ENCODE measurements around the gene P2RX6.

P2RX6 gene

DNA sequence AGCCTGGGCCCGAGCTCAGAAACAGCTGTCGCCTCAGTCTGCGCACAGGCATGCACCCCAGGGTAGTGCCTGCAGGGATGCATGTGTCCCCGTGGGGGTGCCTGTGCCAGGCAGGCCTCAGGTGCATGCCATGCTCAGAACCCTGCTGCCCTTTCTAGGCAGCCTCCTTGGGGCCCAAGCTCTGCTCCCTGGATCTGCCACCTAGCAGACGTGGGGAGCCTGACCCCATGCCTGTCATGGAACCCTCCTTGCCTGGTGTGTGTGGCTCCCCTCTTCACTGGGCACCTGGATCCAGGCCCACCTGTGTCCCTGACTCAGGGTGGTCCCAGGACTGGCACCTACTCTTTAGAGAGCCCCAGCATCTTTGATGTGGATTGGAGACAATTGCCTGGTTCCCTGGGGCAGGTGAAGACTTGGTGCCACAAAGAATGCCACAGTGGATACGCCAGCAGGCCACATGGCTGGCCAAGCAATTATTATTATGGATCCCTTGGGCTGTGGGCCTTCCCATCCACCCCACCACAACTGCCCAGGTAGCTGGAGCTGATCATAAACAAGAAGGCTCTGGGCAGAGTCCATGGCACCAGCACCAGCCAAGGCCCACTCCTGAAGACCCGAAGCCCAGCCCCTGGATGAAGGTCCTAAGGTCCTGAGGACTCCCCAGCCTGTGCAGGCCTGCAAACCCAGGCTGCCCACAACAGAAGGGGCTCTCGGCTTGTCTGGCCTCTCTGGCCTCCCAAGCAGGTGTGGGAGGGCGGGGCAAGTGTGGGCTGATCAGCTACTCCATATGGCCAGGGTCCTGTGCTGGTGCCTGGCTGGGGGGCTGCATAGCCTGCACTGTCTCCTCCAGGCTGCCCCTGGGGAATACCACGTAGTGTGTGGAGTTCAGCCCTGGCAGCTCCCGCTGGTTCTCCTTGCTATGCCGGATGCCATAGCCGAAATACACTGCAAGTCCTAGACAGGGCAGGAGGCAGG, 13.6 kb downstream of the P2RX6 start:
- Histone ChIP-seq H3K4me3 (replicated peaks; ENCODE audit: low read depth, low read length) (no peak overlapping the region), H3K36me3 (ENCODE audit: control insufficient read depth, insufficient read depth, low read length) (no peaks in the 10 kb centered on the region), H3K27me3 (replicated peaks; ENCODE audit: control insufficient read depth, insufficient read depth, low read length) (no peaks in the 10 kb centered on the region; the same call in 1 of the 2 replicates)
- TF ChIP-seq, protein P1, sequence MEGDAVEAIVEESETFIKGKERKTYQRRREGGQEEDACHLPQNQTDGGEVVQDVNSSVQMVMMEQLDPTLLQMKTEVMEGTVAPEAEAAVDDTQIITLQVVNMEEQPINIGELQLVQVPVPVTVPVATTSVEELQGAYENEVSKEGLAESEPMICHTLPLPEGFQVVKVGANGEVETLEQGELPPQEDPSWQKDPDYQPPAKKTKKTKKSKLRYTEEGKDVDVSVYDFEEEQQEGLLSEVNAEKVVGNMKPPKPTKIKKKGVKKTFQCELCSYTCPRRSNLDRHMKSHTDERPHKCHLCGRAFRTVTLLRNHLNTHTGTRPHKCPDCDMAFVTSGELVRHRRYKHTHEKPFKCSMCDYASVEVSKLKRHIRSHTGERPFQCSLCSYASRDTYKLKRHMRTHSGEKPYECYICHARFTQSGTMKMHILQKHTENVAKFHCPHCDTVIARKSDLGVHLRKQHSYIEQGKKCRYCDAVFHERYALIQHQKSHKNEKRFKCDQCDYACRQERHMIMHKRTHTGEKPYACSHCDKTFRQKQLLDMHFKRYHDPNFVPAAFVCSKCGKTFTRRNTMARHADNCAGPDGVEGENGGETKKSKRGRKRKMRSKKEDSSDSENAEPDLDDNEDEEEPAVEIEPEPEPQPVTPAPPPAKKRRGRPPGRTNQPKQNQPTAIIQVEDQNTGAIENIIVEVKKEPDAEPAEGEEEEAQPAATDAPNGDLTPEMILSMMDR (IDR thresholded peaks at IDR 0.05; ENCODE audit: insufficient read depth, low read length, poor library complexity, severe bottlenecking) = no peak
- DNase-seq (ENCODE audit: extremely low read depth, insufficient read length) = no peak

DNA sequence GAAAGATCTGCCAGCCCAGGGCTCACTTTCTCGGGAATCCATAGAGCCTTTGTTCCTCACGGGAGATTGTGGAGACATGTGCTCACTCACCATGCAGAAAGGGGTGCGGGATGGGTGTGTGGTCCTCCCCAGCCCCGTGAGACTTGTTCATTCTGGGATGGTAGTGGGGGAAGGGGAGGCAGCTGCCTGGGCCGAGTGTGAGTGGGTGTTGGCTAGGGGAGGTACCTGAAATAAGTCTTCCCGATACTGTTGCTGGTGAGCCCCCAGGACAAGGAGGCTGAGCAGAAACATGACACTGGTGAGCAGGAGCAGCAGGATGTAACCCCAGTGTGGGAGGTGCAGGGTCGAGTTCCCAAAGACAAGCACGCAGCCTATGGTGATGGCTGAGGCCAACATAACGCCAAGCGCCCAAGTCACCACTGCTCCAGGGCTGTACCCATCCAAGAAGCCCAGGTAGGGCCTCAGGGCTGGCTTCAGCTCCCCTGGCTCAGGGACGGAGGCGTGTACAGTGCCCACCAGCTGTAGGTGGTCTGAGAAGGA, 14.6 kb downstream of the P2RX6 start:
- no peak overlapping the region for H3K4me3 ChIP-seq (replicated peaks; ENCODE audit: low read depth, low read length)
- H3K27me3 ChIP-seq (replicated peaks; ENCODE audit: control insufficient read depth, insufficient read depth, low read length) = no peaks in the 10 kb centered on the region; the same call in 1 of the 2 replicates
- TF ChIP-seq, protein P1 (IDR thresholded peaks at IDR 0.05; ENCODE audit: insufficient read depth, low read length, poor library complexity, severe bottlenecking) = no peak
- no peaks in the 10 kb centered on the region for H3K36me3 ChIP-seq (ENCODE audit: control insufficient read depth, insufficient read depth, low read length)
- no peak for DNase-seq (ENCODE audit: extremely low read depth, insufficient read length)

DNA sequence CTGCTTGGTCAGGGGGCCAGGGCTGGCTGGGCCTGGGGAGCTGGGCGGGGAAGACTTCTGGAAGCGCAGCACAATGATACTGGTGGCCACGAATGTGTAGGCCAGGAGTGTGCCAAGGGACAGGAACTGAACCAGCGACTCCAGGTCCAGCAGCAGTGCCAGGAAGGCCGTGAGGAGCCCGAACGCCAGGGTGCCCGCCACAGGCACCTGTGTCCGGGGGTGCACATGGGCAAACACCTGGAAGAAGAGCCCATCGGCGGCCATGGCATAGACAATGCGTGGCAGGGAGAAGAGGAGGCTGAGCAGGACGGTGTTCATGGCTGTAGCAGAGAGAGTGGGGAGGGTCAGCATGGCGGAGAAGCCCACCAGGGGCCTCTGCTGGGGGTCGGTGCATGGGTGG, 15.1 kb downstream of the P2RX6 start:
- TF ChIP-seq, protein P1 (IDR thresholded peaks at IDR 0.05; ENCODE audit: insufficient read depth, low read length, poor library complexity, severe bottlenecking) = no peak
- no peak overlapping the region for H3K4me3 ChIP-seq (replicated peaks; ENCODE audit: low read depth, low read length)
- H3K27me3 ChIP-seq (replicated peaks; ENCODE audit: control insufficient read depth, insufficient read depth, low read length) = no peaks in the 10 kb centered on the region; the same call in 1 of the 2 replicates
- no peaks in the 10 kb centered on the region for H3K36me3 ChIP-seq (ENCODE audit: control insufficient read depth, insufficient read depth, low read length)
- no peak for DNase-seq (ENCODE audit: extremely low read depth, insufficient read length)

DNA sequence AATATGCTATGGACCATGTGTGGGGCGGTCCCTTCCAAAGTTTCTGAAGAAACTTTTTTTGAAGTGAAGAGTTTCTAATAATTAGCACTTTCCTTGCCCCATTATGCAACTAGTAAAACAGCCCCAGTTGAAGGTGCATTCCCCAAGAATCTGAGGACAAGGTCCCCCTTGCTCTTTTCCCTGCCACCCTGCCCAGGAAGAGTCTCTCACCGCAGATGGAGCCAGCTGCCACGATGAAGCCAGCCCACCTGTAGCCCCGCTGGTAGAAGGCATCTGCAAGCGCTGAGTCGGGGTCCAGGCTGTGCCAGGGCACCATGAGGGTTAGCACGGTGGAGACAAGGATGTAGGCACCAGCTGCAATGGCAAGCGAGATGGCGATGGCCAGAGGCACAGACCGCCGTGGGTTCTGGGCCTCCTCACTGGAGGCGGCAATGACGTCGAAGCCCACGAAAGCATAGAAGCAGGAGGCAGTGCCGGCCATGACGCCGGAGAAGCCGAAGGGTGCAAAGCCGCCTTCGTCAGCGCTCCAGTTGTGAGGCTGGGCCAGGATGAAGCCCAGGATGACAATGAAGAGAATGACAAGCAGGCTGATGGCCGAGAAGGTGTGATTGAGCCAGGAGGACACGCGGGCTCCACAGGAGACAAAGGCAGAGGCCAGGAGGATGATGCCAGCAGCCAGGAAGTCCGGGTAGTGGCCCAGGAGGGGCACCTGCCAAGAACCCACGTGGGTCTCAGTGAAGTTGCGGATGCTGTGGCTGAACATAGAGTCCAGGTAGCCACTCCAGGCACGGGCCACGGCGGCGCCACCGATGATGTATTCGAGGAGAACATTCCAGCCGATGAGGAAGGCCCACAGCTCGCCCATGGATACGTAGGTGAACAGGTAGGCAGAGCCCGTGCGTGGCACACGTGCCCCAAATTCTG, 15.9 kb downstream of the P2RX6 start:
- H3K4me3 ChIP-seq (replicated peaks; ENCODE audit: low read depth, low read length) = no peak overlapping the region
- no peaks in the 10 kb centered on the region for H3K36me3 ChIP-seq (ENCODE audit: control insufficient read depth, insufficient read depth, low read length)
- no peak for DNase-seq (ENCODE audit: extremely low read depth, insufficient read length)
- TF ChIP-seq, protein P1 (IDR thresholded peaks at IDR 0.05; ENCODE audit: insufficient read depth, low read length, poor library complexity, severe bottlenecking) = no peak
- H3K27me3 ChIP-seq (replicated peaks; ENCODE audit: control insufficient read depth, insufficient read depth, low read length) = no peaks in the 10 kb centered on the region; the same call in 1 of the 2 replicates

DNA sequence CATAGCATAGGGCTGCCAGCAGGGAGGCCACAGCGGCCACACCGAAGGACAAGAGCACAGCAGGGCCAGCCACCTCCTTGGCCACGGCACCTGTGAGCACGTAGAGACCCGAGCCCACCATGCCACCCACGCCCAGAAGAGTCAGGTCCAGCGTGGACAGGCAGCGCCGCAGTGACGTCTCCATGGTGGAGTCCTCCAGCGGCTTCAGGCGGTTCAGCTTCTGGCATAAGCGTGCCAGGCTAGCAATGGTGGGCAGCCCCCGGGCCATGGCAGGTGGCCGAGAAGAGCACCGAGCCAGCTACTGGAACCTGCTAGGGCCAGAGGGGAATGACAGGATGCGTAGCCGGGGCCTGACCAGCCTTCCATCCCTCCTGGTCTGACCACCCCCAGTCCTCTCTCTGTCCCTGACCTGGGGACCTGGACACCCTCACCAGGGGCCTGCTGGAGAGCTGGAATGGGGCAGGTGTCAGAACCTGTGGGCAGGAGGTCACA, 16.6 kb downstream of the P2RX6 start:
- no peaks in the 10 kb centered on the region for H3K36me3 ChIP-seq (ENCODE audit: control insufficient read depth, insufficient read depth, low read length)
- no peaks in the 10 kb centered on the region; the same call in 1 of the 2 replicates for H3K27me3 ChIP-seq (replicated peaks; ENCODE audit: control insufficient read depth, insufficient read depth, low read length)
- TF ChIP-seq, protein P1 (IDR thresholded peaks at IDR 0.05; ENCODE audit: insufficient read depth, low read length, poor library complexity, severe bottlenecking) = no peak
- H3K4me3 ChIP-seq (replicated peaks; ENCODE audit: low read depth, low read length) = no peak overlapping the region
- DNase-seq (ENCODE audit: extremely low read depth, insufficient read length) = no peak
